Ishikawa (cell line): Measurements from ENCODE around the gene ZNF273.

Experiments used
- CREB1 ChIP-seq: IDR thresholded peaks from 2 replicates; pipeline ENCODE4 v1.6.1; 2012; ENCODE audit warnings: low read depth
- NFIC ChIP-seq: IDR thresholded peaks from 2 replicates; pipeline ENCODE4 v1.6.1; 2012
- REST ChIP-seq: IDR thresholded peaks from 2 replicates; pipeline ENCODE4 v1.6.1; 2012; ENCODE audit warnings: low read depth, mild to moderate bottlenecking
- TAF1 ChIP-seq: IDR thresholded peaks from 2 replicates; pipeline ENCODE4 v1.6.1; 2012; ENCODE audit warnings: low read depth, mild to moderate bottlenecking
- TF ChIP-seq, protein P1 (sequence below): IDR thresholded peaks from 2 replicates; pipeline ENCODE4 v1.6.1; 2012

DNA sequence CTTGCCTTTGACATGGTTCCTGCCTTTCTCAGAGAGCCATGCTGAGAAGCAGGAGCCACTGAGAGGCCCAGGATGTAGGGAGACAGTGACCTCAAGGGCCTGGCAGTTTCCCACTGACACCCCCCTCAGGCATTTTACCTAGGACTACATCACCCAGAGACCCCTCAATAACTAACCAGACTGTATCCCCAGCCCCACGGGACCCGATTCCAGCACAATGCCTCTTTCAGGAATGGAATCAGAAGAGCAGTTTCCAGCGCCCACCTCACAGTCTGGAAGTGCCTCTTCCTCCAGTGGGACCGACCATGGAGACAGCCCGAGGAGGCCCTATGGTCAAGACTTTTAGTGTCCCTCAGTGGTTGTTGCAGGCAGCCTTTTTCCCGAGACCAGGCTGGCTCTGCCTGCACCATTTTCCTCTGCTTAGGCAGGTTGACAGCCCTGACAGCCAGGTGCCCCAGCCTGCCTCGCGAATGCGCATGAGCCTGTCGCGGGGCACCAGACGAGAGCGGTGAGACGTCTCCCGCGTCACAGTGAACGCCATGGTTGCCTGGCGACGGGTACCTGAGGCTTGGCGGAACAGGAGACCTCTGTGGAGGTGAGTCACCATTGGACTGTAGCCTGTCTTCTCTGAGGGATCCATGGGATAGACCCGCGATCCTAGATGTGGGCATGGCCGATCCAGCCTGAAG is 28.4 kb upstream of the ZNF273 start:
- TF ChIP-seq NFIC (no peak), CREB1 (no peak), TAF1 (no peak), REST (no peak)
- TF ChIP-seq, protein P1, sequence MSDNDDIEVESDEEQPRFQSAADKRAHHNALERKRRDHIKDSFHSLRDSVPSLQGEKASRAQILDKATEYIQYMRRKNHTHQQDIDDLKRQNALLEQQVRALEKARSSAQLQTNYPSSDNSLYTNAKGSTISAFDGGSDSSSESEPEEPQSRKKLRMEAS = no peak
